HG02798 (cell line): ENCODE data around the gene TRAF3IP1.

ENCODE experiments used
- ATAC-seq: cut with Tn5 transposase; IDR thresholded peaks from one replicate; pipeline ENCODE4 v1.9.1; 2021; ENCODE audit warnings: mild to moderate bottlenecking; ENCODE audit not compliant: unreplicated experiment, poor library complexity

TRAF3IP1 gene

DNA sequence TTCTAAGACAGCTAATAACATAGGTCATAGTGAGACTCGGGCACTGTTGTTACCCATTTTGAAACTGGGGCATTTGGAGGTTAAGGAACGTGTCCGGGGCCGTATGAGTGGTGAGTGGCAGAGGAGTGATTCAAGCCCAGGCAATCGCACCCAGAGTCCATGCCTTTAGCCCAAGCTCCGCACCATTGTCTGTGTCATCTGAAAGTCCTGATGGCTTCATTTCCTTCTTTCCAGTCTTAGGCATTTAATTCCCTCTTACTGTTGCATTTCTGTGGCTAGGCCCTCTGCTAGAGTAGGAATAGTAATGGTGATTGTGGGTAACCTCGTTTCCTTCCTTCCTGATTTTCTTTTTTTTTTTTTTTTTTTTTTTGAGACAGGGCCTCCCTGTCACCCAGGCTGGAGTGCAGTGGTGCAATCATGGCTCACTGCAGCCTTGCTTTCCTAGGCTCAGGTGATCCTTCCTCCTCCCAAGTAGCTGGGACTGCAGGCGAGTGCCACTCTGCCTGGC lies 56.6 kb downstream of the TRAF3IP1 start:
- no peak for ATAC-seq

DNA sequence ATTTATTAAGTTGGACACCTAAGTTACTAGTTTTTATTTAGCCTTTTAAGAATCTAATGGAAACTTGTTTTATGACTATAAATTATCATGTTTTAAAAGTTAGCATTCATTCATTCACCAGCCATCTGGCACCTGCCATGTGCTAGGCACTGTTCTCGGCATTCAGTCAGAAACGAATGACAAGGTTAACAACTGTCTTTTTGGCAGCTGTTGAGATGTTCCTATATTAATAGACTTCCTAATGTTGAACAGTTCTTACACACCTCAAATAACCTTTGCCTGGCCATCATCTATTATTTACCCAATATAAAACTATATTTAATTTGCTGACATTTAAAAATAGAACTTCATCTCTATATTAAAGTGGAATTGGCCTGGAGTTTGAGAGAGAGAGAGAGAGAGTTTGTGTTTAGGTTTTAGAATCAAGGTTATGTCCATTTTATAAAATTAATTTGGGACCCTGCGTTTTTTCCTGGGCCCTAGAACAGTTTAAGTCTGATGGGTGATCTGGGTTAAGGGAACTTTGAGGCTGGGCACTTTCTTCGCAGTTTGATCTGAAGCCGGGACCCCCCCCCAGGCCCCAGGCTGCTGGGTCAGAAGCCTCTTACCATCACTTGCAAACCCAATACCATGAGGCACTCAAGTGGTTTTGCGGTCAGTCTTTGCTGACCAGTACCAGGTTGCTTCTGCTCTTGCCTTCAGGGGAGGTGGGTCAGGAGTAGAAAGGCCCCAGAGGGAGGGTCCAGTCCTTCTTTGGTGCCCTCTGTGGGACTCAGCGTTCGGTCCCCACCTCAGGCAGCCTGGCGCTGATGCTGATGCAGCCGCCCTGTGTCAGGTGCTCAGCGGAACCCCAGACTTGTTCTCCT lies 58.1 kb downstream of the TRAF3IP1 start:
- ATAC-seq: no peak

DNA sequence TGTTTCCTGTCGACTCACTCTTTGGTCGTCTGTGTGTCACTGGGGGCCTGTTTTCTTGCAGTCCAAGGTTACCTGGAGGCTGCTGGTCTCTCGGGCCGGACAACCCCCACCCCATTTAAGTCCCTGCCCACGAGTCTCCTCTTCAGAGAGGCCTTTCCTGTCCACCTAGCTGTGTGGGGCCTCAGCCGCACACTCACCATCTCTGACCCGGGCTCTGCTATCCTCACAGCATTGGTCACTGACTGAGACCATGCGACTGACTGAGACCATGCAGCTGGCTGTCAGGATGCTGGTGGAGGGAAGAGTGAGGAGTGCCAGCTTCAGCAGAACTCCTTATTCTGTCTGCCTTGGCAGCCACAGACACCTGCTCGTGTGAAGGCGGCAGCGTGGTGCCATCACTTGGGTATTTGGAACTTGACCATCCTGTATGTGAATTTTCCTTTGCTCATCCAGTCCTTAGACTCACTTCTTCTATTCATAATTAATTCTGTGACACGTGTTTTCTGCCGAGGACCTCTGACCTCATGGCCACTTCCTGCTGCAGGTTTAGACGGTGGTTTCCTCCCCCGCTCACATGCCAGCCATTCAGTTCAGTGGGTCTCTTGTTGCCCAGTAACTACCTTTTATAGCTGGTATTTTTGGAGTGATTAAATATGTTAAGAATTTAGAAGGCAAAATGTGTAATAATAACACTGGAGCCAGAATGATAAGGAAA lies 58.9 kb downstream of the TRAF3IP1 start:
- no peak for ATAC-seq

DNA sequence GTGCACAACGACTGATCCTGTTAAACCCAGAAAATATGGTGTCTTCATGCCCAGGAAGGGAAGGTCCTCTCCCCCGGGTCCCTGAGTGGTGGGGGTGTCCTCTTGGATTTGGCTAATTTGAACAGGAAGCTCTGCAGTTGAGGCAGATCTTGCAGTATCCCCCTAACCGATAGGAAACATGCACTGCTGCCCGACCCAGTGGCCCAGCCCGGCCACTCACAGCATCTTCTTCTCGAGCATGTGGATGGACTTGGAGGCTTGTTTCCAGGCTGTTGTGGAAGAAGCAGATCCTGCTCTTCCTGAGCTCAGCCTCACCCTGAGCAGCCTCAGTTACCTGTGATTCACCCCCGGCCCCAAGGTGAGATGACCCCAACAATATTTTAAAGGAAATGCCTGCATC lies 60.0 kb downstream of the TRAF3IP1 start:
- no peak for ATAC-seq

DNA sequence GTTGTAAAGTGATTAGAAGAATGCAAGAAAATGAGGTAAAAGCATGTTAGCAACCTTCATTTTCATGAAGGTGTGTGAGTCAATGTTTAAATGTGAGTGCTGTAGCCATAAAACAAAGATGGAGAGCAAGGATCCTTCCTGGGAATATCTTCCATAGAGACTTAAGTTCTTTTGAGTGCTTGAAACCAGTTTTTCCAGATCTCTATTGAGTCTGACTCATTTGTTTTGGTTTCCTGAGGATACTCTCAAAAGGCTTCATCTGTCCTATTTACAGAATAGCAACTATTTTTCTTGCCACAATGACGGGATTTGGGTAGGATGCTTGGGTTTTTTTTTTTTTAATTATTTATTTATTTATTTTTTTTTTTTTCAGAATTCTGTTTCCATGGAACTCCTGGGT lies 60.5 kb downstream of the TRAF3IP1 start:
- no peak for ATAC-seq

DNA sequence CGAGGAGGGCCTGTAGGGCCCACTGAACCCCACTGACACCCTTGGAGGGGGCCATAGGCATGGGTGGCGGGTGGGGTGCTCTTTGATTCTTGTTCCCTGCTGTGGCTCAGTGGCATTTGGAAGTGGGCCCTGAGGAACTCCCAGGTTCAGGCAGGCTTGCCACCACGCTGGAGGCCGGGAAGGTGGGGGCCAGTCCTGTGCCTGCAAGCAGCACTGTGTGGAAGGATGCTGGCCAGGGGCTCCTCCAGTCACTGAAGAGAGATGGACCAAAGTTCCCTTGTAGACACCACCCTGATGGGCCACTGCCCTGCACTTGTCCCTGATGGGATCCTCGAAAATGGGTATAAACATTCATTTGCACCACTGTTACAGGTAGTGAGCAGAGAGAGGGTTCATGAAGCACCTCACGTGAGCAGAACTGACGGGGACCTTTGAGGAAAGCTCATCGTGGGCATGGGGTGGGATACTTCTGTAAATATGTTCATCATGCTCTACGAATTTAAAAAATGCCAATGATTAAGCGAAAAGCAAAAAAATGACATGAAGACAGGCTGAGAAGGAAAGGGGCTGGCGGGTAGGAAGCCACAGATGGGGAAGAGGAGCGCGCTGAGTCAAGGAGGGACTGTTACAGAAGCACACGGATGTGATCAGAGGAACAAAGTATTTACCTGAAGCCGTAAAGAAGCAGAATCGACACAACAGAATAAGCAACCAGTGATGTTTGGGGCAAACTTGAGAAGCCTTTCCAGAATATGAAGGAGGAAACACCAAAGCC lies 61.2 kb downstream of the TRAF3IP1 start:
- ATAC-seq: no peak

DNA sequence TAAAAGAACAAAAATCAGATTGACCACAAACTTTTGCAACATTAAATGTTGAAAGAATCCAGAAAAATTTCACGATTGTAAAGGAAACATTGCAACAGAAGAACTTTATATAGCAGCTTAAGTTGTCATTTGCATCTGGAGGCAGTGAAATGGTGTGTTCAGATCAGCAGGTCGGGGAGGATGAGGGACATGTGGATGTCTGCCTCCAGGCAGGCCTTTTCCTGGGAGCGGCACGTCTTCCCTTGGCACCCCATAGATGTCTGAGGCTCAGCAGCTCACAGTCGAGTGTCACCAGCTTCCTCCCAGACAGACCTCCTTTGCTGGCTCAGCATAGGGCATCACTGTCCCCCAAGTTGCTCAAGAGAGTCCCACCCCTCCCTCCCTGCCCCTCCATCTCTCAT lies 62.1 kb downstream of the TRAF3IP1 start:
- ATAC-seq: no peak

DNA sequence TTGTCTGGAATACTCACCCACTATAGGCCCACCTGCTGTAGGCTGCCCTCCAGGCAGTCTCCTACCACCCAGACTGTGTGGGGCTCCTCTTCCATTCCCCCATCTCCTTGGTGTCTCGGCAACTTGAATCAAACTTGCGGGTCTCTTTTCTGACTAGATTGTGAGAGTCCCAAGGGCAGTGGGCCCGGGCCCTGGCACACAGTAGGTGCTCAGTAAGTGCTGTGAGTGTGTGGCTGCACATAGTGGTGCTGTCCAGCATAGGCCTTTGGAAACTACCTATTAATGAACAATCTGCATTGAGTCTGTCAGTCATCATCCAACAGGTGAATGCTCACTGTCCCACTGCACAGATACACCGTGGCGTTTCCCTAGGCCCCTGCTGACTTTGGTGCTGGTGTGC lies 62.8 kb downstream of the TRAF3IP1 start:
- no peak for ATAC-seq

DNA sequence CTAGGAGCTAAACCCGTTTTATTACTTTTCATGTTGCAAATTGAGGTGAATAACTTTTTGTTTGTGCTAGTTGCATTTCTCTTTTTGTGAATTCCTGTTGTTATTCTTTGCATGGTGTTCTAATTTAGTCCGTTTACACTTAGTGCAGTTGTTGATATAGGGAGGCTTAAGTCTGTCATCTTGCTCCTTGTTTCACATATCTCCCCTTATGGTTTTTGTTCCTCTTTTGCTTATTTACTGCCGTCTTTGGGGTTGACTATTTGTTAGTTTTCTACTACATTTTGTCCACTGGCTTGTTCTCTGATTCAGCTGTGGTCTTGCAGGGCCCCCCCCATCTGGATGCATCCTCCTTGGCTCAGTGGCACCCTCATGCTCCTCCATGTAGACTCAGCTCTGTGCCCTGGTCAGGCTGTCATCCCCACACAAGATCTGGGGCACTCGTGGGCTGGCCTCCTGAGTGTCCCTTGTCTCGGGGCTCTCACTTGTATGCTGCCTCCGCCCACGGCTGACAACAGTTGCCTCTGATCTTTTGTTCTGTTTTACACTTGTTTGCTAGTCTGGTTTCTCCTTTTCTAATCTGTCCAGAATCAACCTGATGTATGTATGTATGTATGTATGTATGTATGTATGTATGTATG lies 63.5 kb downstream of the TRAF3IP1 start:
- ATAC-seq: no peak

DNA sequence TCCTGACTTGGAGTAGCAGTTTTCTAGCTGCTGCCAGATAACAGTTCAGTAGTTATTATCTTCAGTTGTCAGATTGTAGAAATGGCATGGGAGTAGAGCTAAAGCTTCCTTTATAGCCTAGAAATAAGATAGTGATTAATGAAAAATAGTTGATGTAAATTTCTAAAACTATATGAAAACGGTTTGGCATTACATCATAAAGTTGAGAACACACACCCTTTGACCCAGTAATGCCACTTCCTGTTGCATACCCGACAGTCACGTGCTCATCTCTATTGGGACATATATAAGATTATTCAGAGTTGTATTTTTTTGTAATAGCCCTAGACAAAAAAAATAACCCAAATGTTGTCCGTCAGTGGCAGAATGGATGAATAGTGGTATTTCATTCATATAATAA lies 67.0 kb downstream of the TRAF3IP1 start:
- ATAC-seq: no peak

DNA sequence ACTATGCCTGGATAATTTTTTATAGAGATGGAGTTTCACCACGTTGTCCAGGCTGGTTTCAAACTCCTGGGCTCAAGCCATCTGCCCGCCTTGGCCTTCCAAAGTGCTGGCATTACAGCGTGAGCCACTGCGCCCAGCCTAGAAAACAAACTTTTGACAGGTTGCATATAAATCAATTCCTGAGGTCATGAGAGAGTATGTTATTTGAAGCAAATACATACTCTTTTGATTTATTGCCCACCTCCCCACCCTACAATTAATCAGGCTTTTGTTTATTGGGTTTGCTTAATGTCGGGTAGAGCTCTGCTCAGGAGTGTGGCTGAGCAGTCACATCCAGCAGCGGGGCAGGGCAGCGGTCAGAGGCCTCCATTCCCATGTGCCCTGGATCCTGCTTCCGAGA lies 68.5 kb downstream of the TRAF3IP1 start:
- ATAC-seq: no peak

DNA sequence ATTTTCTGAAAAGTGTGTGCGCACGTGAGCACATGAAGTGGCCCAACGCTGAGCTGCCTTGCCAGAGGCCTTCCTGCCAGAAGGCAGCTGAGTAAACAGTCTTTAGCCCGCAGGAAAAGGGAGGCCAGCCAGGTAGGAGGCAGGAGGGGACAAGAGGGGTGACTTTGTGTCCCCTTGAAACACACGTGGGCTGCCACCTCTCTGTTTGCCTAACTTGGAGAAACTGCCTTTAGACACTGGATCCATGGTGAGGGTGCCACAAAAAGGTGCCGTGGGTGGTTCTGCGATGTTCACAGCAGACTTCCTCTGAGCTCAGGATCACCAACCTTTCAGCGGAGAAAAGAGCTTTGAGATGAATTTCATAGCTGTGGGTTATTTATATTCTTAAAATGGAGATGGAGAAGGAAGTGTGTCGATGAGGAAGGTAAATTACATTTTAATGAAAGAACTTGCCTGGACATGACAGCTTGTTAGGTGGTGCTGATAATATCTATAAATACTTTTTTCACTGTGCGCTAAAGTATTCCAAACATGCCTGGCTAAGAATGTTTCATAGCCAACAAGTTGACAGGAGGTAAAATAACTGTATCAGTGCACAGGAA lies 69.8 kb downstream of the TRAF3IP1 start:
- no peak for ATAC-seq

DNA sequence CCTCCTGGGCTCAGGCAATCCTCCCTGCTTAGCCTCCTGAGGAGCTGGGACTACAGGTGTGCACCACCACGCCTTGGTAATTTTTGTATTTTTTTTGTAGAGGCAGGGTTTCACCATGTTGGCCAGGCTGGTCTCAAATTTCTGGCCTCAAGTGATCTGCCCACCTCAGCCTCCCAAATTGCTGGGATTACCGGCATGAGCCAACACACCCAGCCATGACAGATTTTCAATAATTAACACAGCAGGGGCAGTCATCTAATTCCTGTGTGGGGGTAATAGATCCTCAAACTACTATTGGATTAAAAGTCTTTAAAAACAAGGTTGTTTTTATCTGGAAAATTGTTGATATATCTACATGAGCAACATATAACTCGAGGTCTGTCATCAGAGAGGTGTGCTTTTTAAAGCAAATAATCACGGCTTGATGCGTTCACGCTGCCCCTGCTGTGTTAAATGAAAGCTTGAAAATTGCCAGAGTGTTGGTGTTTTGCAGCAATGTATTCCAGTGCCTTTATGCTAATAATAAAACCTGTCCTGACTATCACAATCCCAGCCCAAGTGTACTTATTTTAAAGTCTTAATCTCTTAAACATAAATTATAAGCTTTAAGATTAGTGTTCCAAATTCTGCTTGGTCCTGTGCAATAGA lies 70.8 kb downstream of the TRAF3IP1 start:
- ATAC-seq: no peak

DNA sequence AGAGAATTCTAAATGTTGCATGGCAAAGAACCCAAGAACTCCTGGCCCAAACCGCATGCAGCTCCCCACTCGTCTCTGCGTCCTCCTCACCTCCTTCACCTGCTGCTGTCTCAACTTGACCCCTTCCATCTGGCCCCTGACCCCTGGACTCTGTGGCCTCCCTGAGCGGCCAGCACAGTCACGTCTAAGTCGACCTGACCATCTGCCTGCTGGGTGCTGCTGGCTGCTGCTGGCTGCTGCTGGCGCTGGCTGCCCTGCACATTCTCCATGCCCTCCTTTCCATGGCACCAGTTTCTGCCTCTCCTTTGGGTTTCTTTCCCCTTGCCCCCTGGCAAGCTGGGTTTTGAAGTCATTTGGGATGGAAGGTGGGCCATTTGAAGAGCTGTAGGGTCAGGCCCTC lies 76.3 kb downstream of the TRAF3IP1 start:
- no peak for ATAC-seq

DNA sequence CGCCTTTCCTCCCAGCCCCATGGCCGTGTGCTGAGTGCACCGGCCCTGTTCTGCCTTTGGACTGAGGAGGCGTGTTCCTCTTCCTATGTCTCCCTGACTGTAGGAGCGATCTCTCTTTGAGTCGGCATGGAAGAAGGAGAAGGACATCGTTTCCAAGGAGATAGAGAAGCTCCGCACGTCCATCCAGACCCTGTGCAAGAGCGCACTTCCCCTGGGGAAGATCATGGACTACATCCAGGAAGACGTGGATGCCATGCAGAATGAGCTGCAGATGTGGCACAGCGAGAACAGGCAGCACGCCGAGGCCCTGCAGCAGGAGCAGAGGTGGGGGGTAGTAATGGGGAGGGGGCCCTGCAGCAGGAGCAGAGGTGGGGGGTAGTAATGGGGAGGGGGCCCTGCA lies 77.0 kb downstream of the TRAF3IP1 start:
- ATAC-seq: no peak

DNA sequence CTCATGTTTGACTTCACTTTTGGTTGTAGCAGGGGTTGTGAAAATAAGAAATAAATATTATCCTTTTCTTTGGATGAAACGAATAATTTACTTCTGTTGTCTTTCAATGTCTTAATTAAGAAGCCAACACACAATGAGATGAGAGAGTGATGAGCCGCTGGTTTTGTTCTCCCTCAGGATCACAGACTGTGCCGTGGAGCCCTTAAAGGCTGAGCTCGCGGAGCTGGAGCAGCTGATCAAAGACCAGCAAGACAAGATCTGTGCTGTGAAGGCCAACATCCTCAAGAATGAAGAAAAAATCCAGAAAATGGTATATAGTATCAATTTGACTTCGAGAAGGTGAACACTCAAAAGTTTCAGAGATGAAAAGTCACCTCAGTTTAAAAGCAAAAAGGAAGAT lies 78.3 kb downstream of the TRAF3IP1 start:
- no peak for ATAC-seq

DNA sequence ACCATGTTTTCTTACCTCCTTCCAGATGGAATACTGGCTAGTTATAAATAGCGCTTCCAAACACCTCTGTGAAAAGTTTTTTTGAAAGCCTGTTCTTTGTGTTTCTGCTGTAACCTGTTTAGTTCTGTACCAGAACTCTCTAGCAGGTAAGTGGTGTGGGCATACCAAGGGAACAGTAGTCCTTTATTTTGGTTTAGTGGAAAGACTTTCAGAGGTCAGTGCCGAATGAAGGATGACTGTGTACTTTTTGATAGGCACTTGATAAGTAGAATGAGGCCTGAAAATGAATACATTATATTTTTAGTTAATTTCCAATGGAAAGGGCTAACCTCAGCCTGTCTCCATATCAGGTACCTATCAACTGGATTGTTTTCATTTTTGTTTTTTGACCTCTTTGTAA lies 78.8 kb downstream of the TRAF3IP1 start:
- no peak for ATAC-seq

DNA sequence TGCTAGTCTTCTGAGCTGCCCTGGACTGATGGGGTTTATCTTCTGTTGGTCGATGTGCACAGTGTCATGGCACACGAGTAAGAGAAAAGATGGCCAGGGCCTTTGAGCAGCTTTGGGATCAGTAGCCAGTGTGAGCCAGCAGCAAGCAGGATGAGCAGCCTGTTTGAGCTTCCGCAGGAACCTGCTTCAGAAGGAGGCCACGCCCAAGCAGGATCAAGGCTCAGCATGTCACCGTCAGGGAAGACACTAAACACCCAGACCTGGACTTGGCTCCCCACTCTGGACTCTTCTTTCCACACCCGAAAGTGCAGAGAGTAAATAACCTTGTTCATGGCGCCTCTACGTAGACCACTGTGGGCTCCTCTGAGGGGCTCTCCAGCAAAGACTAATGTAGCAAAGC lies 81.2 kb downstream of the TRAF3IP1 start:
- no peak for ATAC-seq

DNA sequence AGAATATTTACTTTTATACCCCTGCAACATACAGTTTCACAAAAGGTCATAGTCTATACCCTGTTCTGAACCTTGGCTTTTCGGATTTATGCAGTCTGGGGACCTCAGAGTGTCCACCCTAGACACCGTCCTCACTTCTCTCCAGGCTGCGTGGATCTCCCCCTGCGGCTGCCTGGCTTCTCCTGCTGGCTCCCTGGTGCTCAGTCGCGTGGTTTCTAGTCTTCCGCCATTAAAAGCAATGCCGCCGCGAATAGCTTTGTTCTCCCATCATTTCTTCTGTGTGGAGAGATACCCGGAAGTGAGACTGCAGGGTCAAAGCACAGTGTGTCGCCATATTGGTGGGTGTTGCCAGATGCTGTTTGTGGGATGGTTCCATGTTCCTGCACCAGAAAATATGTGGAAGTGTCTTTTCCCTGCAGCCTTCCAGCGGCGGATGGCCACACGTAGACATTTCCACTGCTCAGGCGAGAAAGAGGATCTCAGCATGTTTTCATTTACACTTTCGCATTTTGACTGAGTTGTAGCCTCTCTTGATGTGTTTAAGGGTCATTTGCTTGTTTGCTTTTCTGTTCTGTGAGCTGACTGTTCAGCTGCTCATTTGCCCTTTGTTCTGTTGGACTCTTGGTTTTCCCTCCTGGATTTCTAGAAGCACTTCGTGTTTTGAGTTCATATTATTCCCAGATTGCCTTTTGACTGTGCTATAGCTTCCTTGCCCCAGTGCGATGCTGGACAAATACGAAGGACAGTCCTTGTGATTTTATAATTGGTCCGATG lies 83.5 kb downstream of the TRAF3IP1 start:
- ATAC-seq: no peak
